IMR-90 (cell line): Measurements from ENCODE around the gene FAM217A. TPM values are rescaled to one million over a fixed set of nuclear protein-coding genes. Genes with fewer than 3 reads are reported as not detected.

Source experiments
- ATAC-seq: fragments of 200-7000 bp; cut with Tn5 transposase; 2 replicates; pipeline ENCODE4 v1.9.1; 2020; ENCODE audit warnings: low read depth, mild to moderate bottlenecking, moderate library complexity
- BruUV-seq: library from RNA; stranded (reverse); fragments of 400-500 nt; replicated peaks from 2 replicates; lab custom pipeline; 2021; lab: Mats Ljungman, UMichigan
- CTCF ChIA-PET: fragments of 300-600 bp; formaldehyde crosslinking; extraction: SDS; loops from one replicate; lab custom pipeline; 2021; ENCODE audit warnings: antibody characterized with exemption; lab: Yijun Ruan, JAX
- POLR2A ChIA-PET: fragments of 300-600 bp; sonication (Branson Sonifier 250); formaldehyde crosslinking; loops from one replicate; lab custom pipeline; 2022; ENCODE audit warnings: antibody characterized with exemption; ENCODE audit not compliant: unreplicated experiment; lab: Charles Lee
- DNase-seq: peaks from one replicate; pipeline ENCODE4 v3.0.0; 2013
- H2AFZ ChIP-seq: replicated peaks from 2 replicates; pipeline ENCODE3; 2013; ENCODE audit warnings: low read length, mild to moderate bottlenecking; ENCODE audit not compliant: poor library complexity
- H2AK5ac ChIP-seq: 2 replicates; pipeline ENCODE4 v1.6.1; 2013; ENCODE audit warnings: low read depth, low read length, inconsistent platforms
- H2AK9ac ChIP-seq: replicated peaks from 2 replicates; pipeline ENCODE3; 2013; ENCODE audit warnings: mild to moderate bottlenecking, low read depth, low read length, moderate library complexity; ENCODE audit not compliant: poor library complexity
- H2BK120ac ChIP-seq: 2 replicates; pipeline ENCODE4 v1.6.1; 2013; ENCODE audit warnings: low read depth, low read length, inconsistent platforms
- H2BK15ac ChIP-seq: 3 replicates; pipeline ENCODE4 v1.6.1; 2013; ENCODE audit warnings: low read depth, low read length, inconsistent platforms
- H2BK20ac ChIP-seq: 2 replicates; pipeline ENCODE4 v1.6.1; 2013; ENCODE audit warnings: low read depth, mild to moderate bottlenecking, inconsistent platforms, low read length, moderate library complexity
- H2BK5ac ChIP-seq: 2 replicates; pipeline ENCODE4 v1.6.1; 2013; ENCODE audit warnings: mild to moderate bottlenecking, low read depth, low read length, inconsistent platforms; ENCODE audit not compliant: poor library complexity, severe bottlenecking
- H3K14ac ChIP-seq: replicated peaks from 2 replicates; pipeline ENCODE4 v1.6.1; 2013; ENCODE audit warnings: low read depth, low read length, inconsistent platforms
- H3K18ac ChIP-seq: 2 replicates; pipeline ENCODE4 v1.6.1; 2013; ENCODE audit warnings: low read depth, low read length, control low read depth
- H3K23ac ChIP-seq: 2 replicates; pipeline ENCODE4 v1.6.1; 2013; ENCODE audit warnings: low read depth, low read length, inconsistent platforms
- H3K27ac ChIP-seq: 2 replicates; pipeline ENCODE4 v1.5.1; 2013; ENCODE audit warnings: mild to moderate bottlenecking, control low read depth, low read length; ENCODE audit not compliant: insufficient read depth
- H3K27me3 ChIP-seq: 2 replicates; pipeline ENCODE4 v1.6.1; 2013; ENCODE audit warnings: low read length; ENCODE audit not compliant: control insufficient read depth, insufficient read depth
- H3K36me3 ChIP-seq: 2 replicates; pipeline ENCODE4 v1.6.1; 2013; ENCODE audit warnings: low read length, mixed read lengths; ENCODE audit not compliant: control insufficient read depth, insufficient read depth
- H3K4ac ChIP-seq: 2 replicates; pipeline ENCODE4 v1.6.1; 2013; ENCODE audit warnings: low read depth, low read length, inconsistent platforms
- H3K4me1 ChIP-seq: 2 replicates; pipeline ENCODE4 v1.6.1; 2013; ENCODE audit warnings: low read length, mixed read lengths; ENCODE audit not compliant: control insufficient read depth, insufficient read depth
- H3K4me2 ChIP-seq: 2 replicates; pipeline ENCODE4 v1.6.1; 2013; ENCODE audit warnings: low read depth, mild to moderate bottlenecking, control low read depth, low read length, moderate library complexity
- H3K4me3 ChIP-seq: 2 replicates; pipeline ENCODE4 v1.5.1; 2013; ENCODE audit warnings: low read depth, mild to moderate bottlenecking, control low read depth, low read length, moderate library complexity; ENCODE audit not compliant: insufficient read depth
- H3K56ac ChIP-seq: 2 replicates; pipeline ENCODE4 v1.6.1; 2013; ENCODE audit warnings: low read length, inconsistent platforms; ENCODE audit not compliant: insufficient read depth; ENCODE audit errors: extremely low read depth
- H3K79me1 ChIP-seq, 2 experiments: 2 replicates each; pipeline ENCODE4 v1.6.1; 2013; ENCODE audit warnings: low read length in 2 of 2, inconsistent platforms in 1 of 2, low read depth in 1 of 2
- H3K9ac ChIP-seq: 2 replicates; pipeline ENCODE4 v1.6.1; 2013; ENCODE audit warnings: low read depth, low read length, control low read depth
- H3K9me1 ChIP-seq: 2 replicates; pipeline ENCODE4 v1.6.1; 2013; ENCODE audit warnings: low read length, inconsistent platforms; ENCODE audit not compliant: insufficient read depth
- H3K9me3 ChIP-seq: 2 replicates; pipeline ENCODE4 v1.6.1; 2013; ENCODE audit warnings: low read length; ENCODE audit not compliant: control insufficient read depth, insufficient read depth
- H4K20me1 ChIP-seq: 2 replicates; pipeline ENCODE4 v1.6.1; 2013; ENCODE audit warnings: low read length, inconsistent platforms; ENCODE audit not compliant: insufficient read depth
- H4K5ac ChIP-seq: 2 replicates; pipeline ENCODE4 v1.6.1; 2013; ENCODE audit warnings: mild to moderate bottlenecking, low read depth, low read length, control low read depth
- H4K8ac ChIP-seq, 2 experiments: 2 replicates each; pipeline ENCODE4 v1.6.1; 2013; ENCODE audit warnings: low read depth in 2 of 2, low read length in 2 of 2, control low read depth in 1 of 2, inconsistent platforms in 1 of 2
- H4K91ac ChIP-seq: 2 replicates; pipeline ENCODE4 v1.6.1; 2013; ENCODE audit warnings: low read depth, low read length, inconsistent platforms; ENCODE audit not compliant: insufficient read depth
- CEBPB ChIP-seq: IDR thresholded peaks from 2 replicates; pipeline ENCODE4 v1.6.1; 2012; ENCODE audit warnings: low read depth, low read length, improper control_type of control experiment
- FOS ChIP-seq: fragments of 150-350 bp; IDR thresholded peaks from 2 replicates; pipeline ENCODE4 v1.6.1; 2016; ENCODE audit warnings: low read depth, low read length
- POLR2A ChIP-seq: IDR thresholded peaks from 2 replicates; pipeline ENCODE4 v1.6.1; 2012; ENCODE audit warnings: mild to moderate bottlenecking, low read depth, low read length
- RFX5 ChIP-seq: IDR thresholded peaks from 2 replicates; pipeline ENCODE4 v1.8.0; 2012; ENCODE audit warnings: low read depth, mild to moderate bottlenecking, low read length, moderate library complexity
- WGBS, 2 experiments: methylation state at CpG; one replicate each; pipeline versions ENCODE4 v1.1.5 to v1.1.7; 2013; ENCODE audit warnings: missing lambda C conversion rate in 2 of 2; ENCODE audit not compliant: insufficient read length in 1 of 2; ENCODE audit errors: extremely low coverage in 2 of 2; 5-methylcytosine and 5-hydroxymethylcytosine counted together
- dilution Hi-C: fragments of 300-500 bp; cut with HindIII; formaldehyde crosslinking; loops from one replicate; pipeline ENCODE4 v1.14.3; 2018; ENCODE audit warnings: low sequenced_read_pairs; ENCODE audit not compliant: unreplicated experiment
- in situ Hi-C: fragments of 300-500 bp; cut with MboI; formaldehyde crosslinking; loops from 3 replicates; pipeline ENCODE4 v1.14.3; 2019; ENCODE audit warnings: low sequenced_read_pairs, inconsistent platforms, mixed read lengths
- intact Hi-C: fragments of 100-400 bp; cut with micrococcal nuclease; formaldehyde crosslinking; loops from 2 replicates; pipeline ENCODE4 v1.10.0; 2022
- polyA plus RNA-seq, 3 experiments: library from polyadenylated mRNA; depleted of rRNA; stranded (reverse); fragments of >200 nt; gene quantifications; 2 replicates each; pipeline ENCODE4 v1.2.3, GENCODE V29; 2012; ENCODE audit warnings: low replicate concordance in 1 of 3
- total RNA-seq: library from RNA; depleted of rRNA; stranded (reverse); fragments of >200 nt; gene quantifications from 2 replicates; pipeline ENCODE4 v1.2.3, GENCODE V29; 2012

Gene FAM217A
- total and polyA plus RNA-seq, 2 of the 4 experiments (the other 2 are of a cell fraction) = not detected

DNA sequence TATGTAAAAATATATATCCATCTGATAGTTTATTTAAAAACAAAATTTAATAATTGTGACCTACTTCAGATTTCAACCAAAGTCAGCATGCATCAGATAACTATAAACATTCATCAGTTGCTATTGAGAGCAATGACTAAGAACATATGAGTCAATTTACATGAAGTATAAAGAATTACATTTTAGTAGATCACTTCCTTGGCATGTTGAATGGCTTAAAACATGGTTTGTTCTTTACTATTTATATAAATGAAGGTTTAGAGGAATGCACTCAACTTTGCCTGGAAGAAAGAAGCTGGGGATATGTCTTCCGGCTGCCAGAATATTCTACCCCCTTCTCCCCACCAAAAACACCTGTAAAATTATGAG is 6.4 kb upstream of the FAM217A start:
- no peak overlapping the region for H3K18ac ChIP-seq
- peaks cover 4% of the 10 kb centered on the region; the same call in 1 of the 2 replicates for H3K4me1 ChIP-seq
- no CpG with 5 or more reads among the region's 1 CpG for WGBS, 2 experiments
- H4K8ac ChIP-seq = no peak overlapping the region
- dilution Hi-C loops = no loop called here
- no peaks in the 10 kb centered on the region for H3K27me3 ChIP-seq
- POLR2A ChIA-PET = no interaction called here
- H2BK120ac ChIP-seq = no peak overlapping the region
- ATAC-seq = peak; percentile 72
- 0 out of 2 replicates have a peak, but pooled peaks cover 4% of the 10 kb centered on the region for H3K9me1 ChIP-seq
- CTCF ChIA-PET = no interaction called here
- H3K79me1 ChIP-seq = no peaks in the 10 kb centered on the region
- H2AK9ac ChIP-seq = no peak overlapping the region
- no peak overlapping the region for H2BK15ac ChIP-seq
- H4K20me1 ChIP-seq = no peaks in the 10 kb centered on the region
- H4K5ac ChIP-seq = no peak overlapping the region
- no peak overlapping the region for H4K91ac ChIP-seq
- in situ Hi-C loops = no loop called here
- H3K4me3 ChIP-seq = no peak overlapping the region
- H3K27ac ChIP-seq = no peak overlapping the region
- H2AFZ ChIP-seq = no peak overlapping the region
- no peak overlapping the region for H3K56ac ChIP-seq
- no peak overlapping the region for H3K4ac ChIP-seq
- intact Hi-C loops = no loop called here
- BruUV-seq = no TSS peak
- 0 out of 2 replicates have a peak, but pooled peaks have one; percentile 8 for TF ChIP-seq FOS
- no peak for TF ChIP-seq POLR2A
- TF ChIP-seq RFX5 = no peak
- no peak for TF ChIP-seq CEBPB
- no peak overlapping the region for H2BK5ac ChIP-seq
- H3K9me3 ChIP-seq = no peaks in the 10 kb centered on the region
- no peak overlapping the region for H2BK20ac ChIP-seq
- no peak overlapping the region for H3K23ac ChIP-seq
- no peak overlapping the region for H3K14ac ChIP-seq
- no peak overlapping the region for H3K4me2 ChIP-seq
- DNase-seq = peak; percentile 72
- no peak overlapping the region for H2AK5ac ChIP-seq
- no peak overlapping the region for H3K9ac ChIP-seq
- H3K36me3 ChIP-seq = no peaks in the 10 kb centered on the region
